Ramos (cell line): ENCODE measurements around the gene SLC8A3.

ENCODE experiments used
- in situ Hi-C: fragments of 300-500 bp; cut with MboI; formaldehyde crosslinking; loops from one replicate; pipeline ENCODE4 v1.14.3; 2022; ENCODE audit warnings: low sequenced_read_pairs; ENCODE audit not compliant: unreplicated experiment

Gene SLC8A3

DNA sequence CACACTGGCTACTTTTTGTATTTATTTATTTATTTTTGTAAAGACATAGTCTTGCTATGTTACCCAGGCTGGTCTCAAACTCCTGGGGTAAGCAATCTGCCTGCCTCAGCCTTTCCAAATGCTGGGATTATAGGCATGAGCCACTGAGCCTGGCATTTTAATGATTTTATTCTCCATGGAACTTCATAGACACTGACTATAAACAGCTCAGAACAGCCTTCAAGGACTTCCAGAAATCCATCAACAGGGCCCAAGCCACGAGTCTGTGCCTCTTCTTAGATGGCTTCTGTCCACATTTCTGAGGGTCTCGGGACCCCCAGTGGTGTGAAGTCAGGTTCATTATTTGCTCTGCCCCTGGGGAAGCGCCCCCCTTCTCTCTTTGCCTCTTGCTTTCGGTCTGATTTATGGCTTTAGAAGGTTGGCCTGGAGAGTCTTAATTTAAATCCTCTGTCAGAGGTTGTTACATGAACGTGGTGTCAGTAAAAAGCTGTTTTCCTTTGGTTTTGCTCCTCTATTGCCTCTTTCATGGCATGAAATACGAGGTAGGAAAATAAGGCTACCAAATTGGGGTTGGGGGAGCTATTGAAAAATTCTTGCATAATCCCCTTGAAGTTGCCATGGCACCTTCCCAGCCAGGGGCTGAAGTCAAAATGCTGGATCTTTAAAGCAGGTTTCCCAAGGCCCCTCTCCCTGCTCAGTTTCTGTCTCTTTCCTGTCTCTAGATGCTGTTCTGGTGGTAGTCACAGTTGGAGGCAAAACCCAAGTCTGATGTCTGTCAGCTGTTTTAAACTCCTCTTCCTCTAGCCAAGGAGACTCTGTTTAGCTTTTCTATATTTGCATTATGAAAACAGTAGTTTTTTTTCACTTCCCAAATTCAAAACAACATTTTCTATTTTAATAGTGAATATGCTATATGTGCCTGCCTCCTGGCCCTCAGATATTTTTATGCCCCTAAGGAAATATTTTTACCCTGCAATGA, 180.2 kb downstream of the SLC8A3 start:
- in situ Hi-C loops, result no loop called here

DNA sequence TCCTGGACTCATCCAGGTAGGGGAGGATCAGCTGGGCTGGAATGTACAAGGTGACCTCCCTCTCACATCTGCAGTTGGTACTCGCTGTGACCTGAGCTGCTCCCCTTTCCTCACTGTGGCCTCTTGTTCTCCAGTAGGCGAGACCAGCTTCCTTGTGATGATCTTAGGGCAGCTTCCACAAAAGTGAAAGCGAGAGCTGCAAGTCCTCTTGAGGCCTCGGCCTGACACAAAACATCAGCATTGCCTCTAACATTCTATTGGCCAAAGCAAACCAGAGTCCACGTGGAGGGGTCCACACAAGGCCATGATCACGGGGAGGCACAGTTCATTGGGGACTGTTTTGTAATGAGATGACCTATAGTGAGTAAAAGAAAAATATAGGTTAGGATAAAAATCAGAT, 182.1 kb downstream of the SLC8A3 start:
- in situ Hi-C loops, result no loop called here

DNA sequence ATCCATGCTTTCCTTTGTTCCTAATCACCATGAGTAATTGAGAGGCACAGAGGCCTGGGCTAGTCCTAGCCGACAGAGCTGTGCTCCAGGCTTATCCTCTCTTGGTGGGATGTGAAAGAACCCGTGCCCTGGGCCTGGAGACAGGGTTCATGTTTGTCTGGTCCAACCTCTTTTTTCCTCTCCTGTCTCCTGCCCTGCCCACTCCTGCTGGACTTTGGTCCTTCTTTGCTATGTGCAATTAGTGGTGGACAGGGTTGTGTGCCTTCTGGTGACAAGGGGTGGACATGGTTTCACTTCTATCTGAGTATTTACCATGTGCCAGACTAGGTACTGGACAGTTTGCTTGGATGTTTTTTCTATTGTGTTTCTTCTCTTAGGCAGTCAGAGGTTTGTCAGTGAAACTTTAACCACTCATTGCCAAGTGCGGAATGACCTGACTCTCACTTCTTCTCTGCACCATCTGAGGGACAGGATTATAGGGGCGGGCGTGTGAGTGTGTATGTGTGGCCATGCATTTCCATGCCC, 183.4 kb downstream of the SLC8A3 start:
- in situ Hi-C loops, result no loop called here

DNA sequence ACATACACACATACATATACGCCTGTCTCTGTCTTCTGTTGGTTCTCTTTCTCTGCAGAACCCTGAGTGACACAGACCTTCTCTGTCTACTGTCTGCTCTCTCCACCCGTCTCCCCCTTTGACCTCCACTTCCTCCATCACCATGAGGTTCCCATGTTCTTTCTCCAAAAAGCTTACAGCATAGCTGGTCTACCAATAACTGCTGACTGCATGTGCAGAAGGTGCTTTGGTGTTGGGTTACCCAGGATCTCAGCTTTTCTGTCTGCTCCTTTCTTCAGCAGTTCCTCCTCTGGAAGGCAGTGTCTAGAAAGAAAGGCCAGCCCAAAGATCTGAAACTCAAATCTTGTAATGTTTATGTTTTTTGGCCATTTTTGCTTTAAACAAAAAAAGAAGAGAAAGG, 184.0 kb downstream of the SLC8A3 start:
- in situ Hi-C loops, result no loop called here

DNA sequence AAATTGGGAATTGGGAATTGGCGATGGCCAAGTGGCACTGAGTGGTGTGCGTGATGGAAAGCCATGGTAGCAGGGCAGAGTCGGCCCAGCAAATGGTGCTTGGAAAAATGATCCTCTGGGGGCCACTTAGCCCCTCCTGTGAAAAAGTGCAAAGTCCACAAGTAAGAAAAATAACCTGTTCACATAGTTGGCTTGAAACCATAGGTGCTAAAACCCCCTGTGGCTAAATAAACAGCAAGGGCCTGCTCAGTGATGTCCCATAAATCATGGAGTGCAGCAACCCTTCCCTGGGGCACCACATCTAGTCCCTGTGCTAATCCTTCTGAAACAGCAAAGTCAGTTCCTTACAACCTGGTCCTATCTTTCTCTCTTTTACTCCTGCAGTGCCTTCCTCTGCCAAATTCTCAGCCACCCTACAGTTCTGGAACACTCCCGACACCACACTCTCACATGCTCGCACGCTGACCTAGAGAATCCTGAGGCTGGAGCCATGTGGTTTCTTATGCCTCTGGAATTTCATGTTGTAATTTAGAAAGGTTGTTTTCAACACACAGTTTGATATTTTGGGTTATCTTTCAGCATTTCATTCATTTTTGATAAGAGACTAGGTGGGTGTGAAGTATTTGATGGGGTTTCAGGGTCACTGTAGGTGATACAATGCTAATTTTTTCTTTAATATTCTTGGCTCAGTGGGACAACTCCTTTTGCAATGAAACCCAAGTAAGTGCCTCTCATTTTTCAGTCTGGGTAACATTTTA, 186.0 kb downstream of the SLC8A3 start:
- in situ Hi-C loops, result no loop called here

DNA sequence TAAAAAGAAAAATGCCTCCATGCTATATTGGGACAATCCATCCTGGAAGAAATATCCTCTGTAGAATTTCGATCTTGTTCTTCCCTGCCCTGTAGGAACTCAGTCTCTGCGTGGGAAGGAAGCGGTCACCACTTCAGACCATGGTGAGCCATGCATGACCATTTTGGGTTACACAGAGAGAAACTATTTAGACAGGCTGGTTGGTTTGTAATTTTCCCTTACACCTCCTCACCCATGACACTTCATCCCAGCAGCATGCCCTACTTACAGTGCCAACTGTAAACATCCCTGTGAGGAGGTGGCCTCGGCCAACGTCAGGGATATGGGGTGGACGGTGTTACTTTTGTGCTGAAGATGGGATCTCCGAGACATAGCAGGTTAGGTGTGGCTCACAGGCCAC, 188.2 kb downstream of the SLC8A3 start:
- in situ Hi-C loops, result no loop called here

DNA sequence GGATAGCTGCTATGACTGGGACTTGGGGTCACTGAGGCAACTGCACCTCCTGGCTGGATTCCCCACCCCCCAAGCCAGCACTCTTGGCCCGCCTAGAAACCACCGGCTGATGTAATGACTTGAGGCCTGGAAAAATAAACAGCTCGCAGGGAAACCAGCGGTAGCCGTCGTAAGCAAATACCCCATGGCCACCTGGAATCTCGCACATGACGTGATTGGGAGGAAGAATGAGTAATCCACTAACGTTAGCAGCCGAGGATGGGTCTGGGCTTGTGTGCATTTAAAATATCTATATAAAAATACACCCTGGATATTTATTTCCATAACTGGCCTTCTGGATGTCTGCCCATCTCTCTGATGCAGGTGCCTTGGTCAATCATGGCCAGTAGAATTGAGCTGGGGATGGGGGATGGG, 189.5 kb downstream of the SLC8A3 start:
- in situ Hi-C loops, result no loop called here

DNA sequence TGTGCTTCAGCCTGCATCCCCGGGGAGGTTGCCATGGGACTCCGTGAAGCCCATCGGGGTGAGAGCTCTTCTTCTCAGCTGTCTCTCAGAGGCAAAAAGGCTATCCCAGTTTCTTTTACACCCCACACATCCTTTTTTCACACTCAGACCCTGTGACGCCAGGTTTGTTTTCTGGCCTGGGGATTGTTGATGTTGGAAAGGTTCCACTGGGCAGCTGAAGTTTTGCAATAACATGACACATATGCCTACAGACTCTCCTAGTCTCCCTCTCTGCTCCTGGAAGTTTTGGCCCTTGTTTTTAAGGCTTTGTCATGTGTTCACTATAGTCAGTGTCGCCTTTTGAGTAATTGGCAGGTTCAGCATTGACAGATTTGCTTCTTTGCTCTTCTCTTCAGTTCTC, 190.9 kb downstream of the SLC8A3 start:
- in situ Hi-C loops, result no loop called here

DNA sequence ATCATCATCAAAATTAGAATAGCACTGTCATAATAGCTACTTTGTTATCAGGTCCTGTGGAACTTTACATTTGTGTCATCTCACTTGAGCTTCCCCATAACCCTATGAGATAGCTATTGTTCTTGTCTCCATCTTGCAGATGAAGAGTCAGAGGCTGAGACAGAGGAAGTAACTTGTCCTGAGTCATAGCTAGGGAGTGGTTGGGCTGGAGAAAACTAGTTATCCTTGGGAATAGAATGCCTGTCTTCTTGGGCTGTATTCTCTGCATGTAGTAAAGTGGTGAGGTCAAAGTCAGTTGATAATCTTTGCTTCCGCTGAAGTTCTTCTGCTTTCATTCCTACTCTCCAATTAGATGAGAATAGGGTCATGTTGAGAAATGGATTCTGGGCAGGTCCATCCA, 192.5 kb downstream of the SLC8A3 start:
- in situ Hi-C loops, result no loop called here
